ENCODE measurements around the gene SPG7. TPM values are rescaled to one million over a fixed set of nuclear protein-coding genes. Genes with fewer than 3 reads are reported as not detected.

SPG7 gene
- total RNA-seq, 1 experiment from 2014 or later = 141 TPM

- TF ChIP-seq ZNF281 (CRISPR knock-in tag; IDR thresholded peaks at IDR 0.05) = no peak
- TF ChIP-seq ETV6 (CRISPR knock-in tag; IDR thresholded peaks at IDR 0.05) = no peak
- TF ChIP-seq GABPB1 (CRISPR knock-in tag; IDR thresholded peaks at IDR 0.05) = no peak
- TF ChIP-seq SMAD4 (CRISPR knock-in tag; IDR thresholded peaks at IDR 0.05) = no peak
Observed at GRCh38 chr16:89555780-89556179, 47.6 kb downstream of the SPG7 start (continued).

GRCh38 chr16:89556750-89557689, 48.8 kb downstream of the SPG7 start:
- ChIA-PET POLR2A (interaction anchor here (0.6 kb wide), 1 partner anchor 18 kb away, joined by 7 read pairs; no protein-coding TSS in a partner anchor), CTCF (interaction anchor here (0.5 to 1.6 kb wide), 40 partner anchors 8 to 819 kb away, joined by 3 to 21 read pairs (median 4); partner anchors contain the start of genes CDH15, CDK10, CHMP1A and CPNE7)
- ATAC-seq = peak; percentile 78
- TF ChIP-seq ZNF121 (CRISPR knock-in tag; IDR thresholded peaks at IDR 0.05) (no peak), ZNF532 (CRISPR knock-in tag; IDR thresholded peaks at IDR 0.05; ENCODE audit: borderline replicate concordance) (no peak), ETV6 (CRISPR knock-in tag; IDR thresholded peaks at IDR 0.05) (no peak), GABPB1 (CRISPR knock-in tag; IDR thresholded peaks at IDR 0.05) (peak; percentile 27; the same call in 1 of the 2 replicates), NR3C1 (CRISPR knock-in tag; conservative IDR thresholded peaks at IDR 0.05; ENCODE audit: low read depth) (no peak), TP53 (CRISPR knock-in tag; IDR thresholded peaks at IDR 0.05) (no peak), ERG (CRISPR knock-in tag; IDR thresholded peaks at IDR 0.05) (no peak)
- H3K4me1 Mint-ChIP-seq = peaks cover 9% of the 10 kb centered on the region
- no peaks in the 10 kb centered on the region; the same call in 1 of the 2 replicates for H3K27me3 Mint-ChIP-seq (ENCODE audit: low read depth)
- DNase-seq (ENCODE audit: low spot score) = peak; percentile 97
- H3K27ac Mint-ChIP-seq = peak overlapping the region; percentile 94
- H3K36me3 Mint-ChIP-seq = peaks cover 34% of the 10 kb centered on the region
- no peaks in the 10 kb centered on the region for H3K9me3 Mint-ChIP-seq
- peak overlapping the region; percentile 43; the same call in 1 of the 2 replicates for H3K4me3 Mint-ChIP-seq

GRCh38 chr16:89557690-89558490, 49.7 kb downstream of the SPG7 start:
- H3K36me3 Mint-ChIP-seq = peaks cover 37% of the 10 kb centered on the region
- H3K4me1 Mint-ChIP-seq = peaks cover 18% of the 10 kb centered on the region
- DNase-seq (ENCODE audit: low spot score) = no peak
- CTCF ChIA-PET = interaction anchor here (0.6 to 1.6 kb wide), 29 partner anchors 9 to 820 kb away, joined by 3 to 21 read pairs (median 4); partner anchors contain the start of genes CDH15, CDK10, SPG7 and TCF25
- no peaks in the 10 kb centered on the region for H3K9me3 Mint-ChIP-seq
- H3K4me3 Mint-ChIP-seq = peak overlapping the region; percentile 43; the same call in 1 of the 2 replicates
- no peaks in the 10 kb centered on the region; the same call in 1 of the 2 replicates for H3K27me3 Mint-ChIP-seq (ENCODE audit: low read depth)
- no peak for ATAC-seq
- H3K27ac Mint-ChIP-seq = peak overlapping the region; percentile 94
- POLR2A ChIA-PET = interaction anchor here (0.6 kb wide), 1 partner anchor 17 kb away, joined by 7 read pairs; no protein-coding TSS in a partner anchor
- TF ChIP-seq SP1 (CRISPR knock-in tag; conservative IDR thresholded peaks at IDR 0.05) (no peak), PRDM15 (CRISPR knock-in tag; IDR thresholded peaks at IDR 0.05) (no peak), CTCF (IDR thresholded peaks at IDR 0.05) (0 out of 2 replicates have a peak, but pooled peaks have one; percentile 7), ZBTB21 (CRISPR knock-in tag; IDR thresholded peaks at IDR 0.05; ENCODE audit: borderline replicate concordance) (no peak)

All from WTC11 (cell line).